C1 segment of cervical spinal cord (tissue), 14 donors: ENCODE results near the gene OTOS.

Source experiments
- DNase-seq, 14 donors: peaks; one replicate each; lab custom pipeline; 2025; lab: John Stamatoyannopoulos, UW

The OTOS gene

GRCh38 chr2:240167588-240167880, 27.1 kb upstream of the OTOS start:
- no peak for DNase-seq

GRCh38 chr2:240166761-240167587, 26.5 kb upstream of the OTOS start:
- DNase-seq, result no peak

GRCh38 chr2:240166191-240166590, 25.7 kb upstream of the OTOS start:
- no peak for DNase-seq

GRCh38 chr2:240165661-240166060, 25.2 kb upstream of the OTOS start:
- no peak for DNase-seq

DNA sequence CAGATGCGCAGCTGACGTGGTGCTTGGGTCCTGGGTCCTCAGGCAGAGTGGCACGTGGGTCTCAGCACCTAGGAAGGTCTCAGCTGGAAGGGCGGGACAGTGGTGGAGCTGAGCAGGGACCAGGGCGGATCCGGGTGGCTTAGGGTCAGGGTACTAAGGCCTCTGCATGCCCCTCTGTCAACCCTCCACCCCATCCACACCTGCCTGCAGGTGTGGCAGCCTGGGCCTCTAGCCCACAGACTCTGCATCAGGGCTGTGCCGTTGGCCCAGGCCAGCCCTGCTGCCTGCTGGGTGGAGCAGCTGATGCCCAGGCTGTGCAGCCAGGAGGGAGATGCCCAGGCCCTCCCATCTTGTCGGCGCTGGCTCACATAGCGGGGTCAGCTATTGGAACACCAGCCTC, 24.6 kb upstream of the OTOS start:
- no peak for DNase-seq

DNA sequence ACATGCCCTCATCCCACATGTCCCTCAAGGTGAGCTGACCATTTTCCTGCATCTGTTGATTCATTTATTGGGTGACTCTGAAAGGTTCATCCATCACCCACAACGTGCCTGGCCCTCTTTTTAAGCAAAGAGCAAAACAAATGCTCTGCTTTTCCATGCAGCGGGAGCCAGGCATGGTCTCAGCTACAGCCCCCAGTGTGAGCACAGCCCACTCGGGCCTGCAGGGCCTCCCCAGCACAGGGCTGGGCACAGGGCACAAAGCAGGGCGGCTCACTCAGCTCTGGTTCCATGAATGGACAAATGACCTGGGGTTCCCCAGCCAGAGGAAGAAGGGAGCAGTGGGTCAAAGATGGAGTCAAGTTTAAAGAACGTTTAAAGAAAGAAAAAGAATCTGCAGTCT, 24.1 kb upstream of the OTOS start:
- no peak for DNase-seq

DNA sequence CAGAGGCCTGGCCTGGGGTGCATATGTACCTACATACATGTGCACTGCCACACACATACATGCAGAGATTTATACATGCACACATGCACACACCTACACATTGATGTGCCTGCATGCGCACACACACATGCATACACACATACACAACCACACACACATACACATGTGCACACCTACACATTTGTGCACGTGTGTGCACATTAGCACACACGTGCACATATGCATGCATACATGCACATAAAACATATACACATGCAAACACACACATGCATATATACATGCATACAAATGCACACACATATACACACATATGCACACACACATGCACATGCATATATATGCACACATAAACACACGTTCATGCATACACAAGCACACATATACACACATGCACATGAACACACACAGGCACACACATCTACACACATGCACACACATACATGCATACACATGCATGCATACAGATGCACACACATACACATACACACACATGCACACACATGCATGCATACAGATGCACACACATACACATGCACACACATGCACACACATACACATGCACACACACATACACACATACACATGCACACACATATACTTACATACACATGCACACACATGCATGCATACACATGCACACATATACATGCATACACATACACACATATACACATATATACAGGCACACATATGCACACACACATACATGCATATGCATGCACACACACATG, 23.6 kb upstream of the OTOS start:
- DNase-seq, result no peak

DNA sequence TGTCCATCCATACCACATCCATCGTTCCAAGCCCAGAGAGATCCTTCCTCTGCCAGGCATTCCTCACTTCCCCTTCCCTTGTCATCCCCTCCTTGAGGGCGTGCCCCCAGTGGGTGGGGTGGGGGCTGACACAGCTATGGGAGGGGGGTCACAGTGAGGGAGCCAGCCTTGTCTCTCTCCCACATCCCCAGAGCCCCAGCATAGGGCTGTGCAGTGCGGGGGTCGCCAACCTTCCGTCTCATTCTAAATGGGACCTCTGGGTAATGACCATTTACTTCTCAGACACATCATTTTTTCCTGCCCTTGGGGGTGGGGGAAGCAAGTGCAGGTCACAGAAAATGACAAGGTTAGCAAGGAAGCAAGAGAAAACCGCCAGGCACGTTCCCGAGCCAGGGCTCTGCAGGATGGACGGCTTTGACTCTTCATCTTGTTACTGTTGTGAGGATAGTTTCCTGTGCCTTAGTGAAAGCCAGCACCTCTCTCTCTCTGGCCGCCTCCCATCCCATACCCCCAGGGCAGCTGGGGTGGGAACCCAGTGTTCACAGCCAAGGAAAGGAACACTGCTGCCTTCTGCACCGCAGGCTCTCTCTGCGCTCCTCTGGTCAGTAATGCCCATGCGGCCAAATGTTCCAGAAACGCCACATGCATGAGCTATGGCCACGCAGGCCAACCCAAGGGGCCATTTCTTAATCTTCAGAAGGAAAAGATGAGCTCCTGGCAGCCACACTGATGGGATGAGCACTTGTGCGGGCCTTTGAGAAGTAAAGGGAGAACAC, 22.7 kb upstream of the OTOS start:
- no peak for DNase-seq

DNA sequence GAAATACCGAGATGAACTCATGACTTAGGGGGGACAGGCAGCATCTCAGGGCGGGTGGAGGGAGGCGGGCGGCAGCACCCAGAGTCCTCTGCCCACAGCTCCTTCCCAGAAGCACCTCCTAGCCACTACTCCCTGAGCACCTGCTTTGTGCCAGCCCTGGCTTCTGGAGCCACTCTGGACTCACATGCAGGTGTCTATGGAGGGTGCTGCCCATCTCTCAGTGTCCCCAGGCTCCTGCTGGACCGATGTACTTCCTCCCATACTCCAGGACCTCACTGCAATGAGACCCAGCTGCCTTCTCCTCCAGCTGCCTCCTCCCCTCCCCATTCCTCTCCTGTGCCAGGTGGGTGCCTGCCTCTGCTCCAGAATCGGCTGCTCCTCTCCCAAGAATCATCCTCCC, 22.1 kb upstream of the OTOS start:
- DNase-seq, result no peak

DNA sequence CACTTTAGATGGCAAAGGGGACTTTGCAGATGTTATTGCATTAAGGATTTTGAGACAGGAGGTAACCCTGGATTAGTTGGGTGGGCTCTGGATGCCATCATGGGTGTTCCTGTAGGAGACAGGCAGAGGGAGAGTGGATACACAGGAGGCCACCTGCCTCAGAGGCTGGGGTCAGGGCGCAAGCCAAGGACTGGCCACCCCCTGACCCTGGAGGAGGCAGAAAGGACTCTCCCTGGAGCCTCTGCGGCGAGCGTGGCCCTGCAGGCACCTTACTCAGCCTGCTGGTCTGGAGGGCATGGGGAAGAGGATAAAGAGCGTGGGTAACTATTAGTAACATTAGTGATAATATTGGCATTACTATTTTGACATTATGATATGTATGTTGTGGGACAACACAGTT, 21.6 kb upstream of the OTOS start:
- no peak for DNase-seq

- DNase-seq, result no peak
These were observed 20.8 kb upstream of the OTOS start for GRCh38 chr2:240161087-240161750.

GRCh38 chr2:240160291-240161086, 20.0 kb upstream of the OTOS start:
- no peak for DNase-seq

GRCh38 chr2:240159251-240159839, 18.9 kb upstream of the OTOS start:
- no peak for DNase-seq

DNA sequence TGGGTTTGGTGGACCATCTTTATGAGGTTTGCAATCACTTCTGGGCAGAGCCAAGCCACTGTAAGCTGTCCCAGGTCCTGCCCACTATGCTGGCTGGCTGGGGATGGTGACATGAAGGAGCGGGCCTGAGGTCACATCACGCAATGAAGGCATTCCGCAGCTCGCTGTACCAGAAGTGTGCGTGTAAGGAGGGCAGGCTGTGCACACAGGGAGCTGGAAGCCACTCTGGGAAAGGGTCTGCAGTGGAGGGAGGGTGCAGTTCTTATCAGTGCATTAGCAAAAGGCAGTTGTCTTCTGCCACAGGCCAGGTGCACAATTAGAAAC, 16.7 kb upstream of the OTOS start:
- no peak for DNase-seq

DNA sequence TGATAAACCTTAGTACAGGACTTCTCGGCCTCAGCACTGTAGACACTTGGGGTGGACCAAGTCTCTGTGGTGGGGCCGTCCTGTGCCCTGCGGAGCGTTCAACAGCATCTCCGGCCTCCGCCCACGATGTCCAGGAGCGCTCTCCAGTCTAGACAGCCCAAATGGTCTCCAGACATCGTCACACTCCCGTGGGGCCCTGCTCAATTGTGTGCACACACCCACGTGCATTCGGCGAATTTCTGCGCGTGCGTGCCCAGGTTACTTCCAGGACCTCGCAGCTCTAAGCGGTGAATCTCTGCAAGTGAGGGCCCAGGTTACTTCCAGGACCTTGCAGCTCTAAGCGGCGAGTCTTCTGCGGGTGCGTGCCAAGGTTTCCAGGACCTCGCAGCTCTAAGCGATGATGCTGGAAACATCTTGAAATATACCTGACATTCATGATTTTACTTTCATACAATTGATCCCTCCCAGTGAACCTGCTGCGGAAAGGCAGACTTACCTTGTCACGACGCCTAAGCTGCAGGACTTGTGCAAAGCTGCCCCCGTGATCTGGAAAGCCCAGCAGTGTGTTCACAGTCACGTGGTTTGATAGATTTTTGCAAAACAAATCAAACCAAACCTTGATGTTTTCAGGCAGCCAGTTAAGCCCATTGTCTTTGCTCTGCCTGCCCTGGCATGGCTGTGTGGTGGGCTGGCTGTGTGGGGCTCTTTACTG, 16.1 kb upstream of the OTOS start:
- DNase-seq, result no peak

GRCh38 chr2:240155745-240156390, 15.4 kb upstream of the OTOS start:
- no peak for DNase-seq

DNA sequence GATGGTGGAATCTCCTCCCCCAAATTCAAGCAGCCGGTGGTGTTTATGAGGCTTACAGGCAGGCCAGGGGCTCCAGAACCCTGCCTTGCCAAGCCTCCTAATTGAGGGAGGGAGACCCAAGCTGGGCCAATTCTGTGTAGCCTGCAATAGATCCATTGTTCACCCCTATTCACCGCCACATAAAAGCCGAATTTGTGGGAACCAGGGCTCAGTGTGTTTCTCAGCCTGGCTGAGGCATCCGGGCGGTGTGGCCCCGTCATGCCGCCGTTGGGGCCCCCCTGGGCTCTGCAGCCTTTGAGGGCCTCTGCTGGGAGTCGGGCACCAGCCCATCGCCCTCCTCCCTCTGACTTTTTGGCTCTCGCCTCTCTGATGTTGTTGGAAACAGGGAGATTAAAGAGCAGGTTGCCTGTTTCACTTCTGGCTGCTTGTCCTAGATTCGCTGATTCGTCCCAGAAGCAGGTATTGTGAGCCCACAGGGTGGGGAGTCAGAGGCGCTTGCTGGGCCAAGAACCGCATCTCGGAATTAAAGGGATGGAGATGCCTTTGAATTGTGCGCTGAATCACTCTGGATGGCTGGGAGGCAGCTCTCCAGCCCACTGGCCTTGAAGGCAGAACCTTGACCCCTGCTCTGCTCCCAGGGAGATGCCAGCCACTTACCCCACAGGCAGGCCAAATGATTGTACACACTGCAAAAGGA, 14.7 kb upstream of the OTOS start:
- DNase-seq, result peak in 11 of 14 donors; percentile 13 to 70 (median 40)

DNA sequence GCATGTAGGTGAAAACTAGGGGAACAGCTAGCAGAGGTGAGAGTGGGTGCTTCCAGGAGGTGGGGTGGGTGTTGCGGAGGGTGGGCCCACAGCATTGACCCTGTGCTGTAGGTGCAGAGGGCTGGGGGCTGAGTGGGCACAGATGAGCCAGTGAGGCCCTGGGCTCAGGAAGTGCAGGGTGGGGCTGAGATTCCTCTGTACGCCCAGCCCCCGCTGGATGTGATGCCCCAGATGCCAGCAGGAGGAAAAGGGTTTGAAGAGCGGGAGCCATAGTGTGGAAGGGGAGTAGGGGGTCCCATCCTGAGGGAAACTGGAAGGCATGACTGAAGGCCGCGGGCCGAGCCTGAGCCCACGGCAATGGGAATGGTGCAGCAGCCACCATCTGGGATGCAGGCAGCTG, 14.1 kb upstream of the OTOS start:
- no peak for DNase-seq

DNA sequence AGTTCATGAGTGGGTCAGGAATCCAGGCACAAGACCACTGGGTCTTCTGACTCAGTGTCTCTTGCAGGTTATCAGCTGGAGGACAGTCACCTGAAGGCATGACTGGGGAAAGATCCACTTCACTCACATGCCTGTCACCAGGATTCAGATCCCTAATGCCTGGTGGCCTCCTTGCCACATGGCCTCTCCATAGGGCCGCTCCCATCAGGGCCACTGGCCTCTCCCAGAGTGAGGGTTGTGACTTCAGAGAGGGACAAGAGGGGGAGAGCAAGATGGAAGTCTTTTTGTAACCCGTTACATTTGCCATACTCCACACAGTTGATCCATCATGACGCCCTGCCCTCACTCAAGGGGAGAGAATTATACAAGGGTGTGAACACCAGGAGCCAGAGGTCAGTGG, 13.0 kb upstream of the OTOS start:
- DNase-seq, result no peak
